Glomerular endothelial cell (primary cell): ENCODE data around the gene YTHDC1. TPM values are rescaled to one million over a fixed set of nuclear protein-coding genes. Genes with fewer than 3 reads are reported as not detected.
A peak's percentile ranks its signal among the peaks of the same experiment; 100 is the strongest.
"Not testable (repeated sequence)": the region's sequence is repeated elsewhere in the genome, so short reads cannot be mapped to it uniquely, and the experiment has no call there.

Experiments
- DNase-seq: peaks from one replicate; pipeline ENCODE4 v3.0.0-alpha.2; 2011; ENCODE audit warnings: low read depth, low spot score; ENCODE audit errors: extremely low read depth
- total RNA-seq: library from RNA; depleted of rRNA; stranded (reverse); fragments of >200 nt; gene quantifications from 2 replicates; pipeline ENCODE4 v1.2.3, GENCODE V29; 2015

The YTHDC1 gene
- total RNA-seq, 1 donor from 2014 or later, result 34.7 TPM

DNA sequence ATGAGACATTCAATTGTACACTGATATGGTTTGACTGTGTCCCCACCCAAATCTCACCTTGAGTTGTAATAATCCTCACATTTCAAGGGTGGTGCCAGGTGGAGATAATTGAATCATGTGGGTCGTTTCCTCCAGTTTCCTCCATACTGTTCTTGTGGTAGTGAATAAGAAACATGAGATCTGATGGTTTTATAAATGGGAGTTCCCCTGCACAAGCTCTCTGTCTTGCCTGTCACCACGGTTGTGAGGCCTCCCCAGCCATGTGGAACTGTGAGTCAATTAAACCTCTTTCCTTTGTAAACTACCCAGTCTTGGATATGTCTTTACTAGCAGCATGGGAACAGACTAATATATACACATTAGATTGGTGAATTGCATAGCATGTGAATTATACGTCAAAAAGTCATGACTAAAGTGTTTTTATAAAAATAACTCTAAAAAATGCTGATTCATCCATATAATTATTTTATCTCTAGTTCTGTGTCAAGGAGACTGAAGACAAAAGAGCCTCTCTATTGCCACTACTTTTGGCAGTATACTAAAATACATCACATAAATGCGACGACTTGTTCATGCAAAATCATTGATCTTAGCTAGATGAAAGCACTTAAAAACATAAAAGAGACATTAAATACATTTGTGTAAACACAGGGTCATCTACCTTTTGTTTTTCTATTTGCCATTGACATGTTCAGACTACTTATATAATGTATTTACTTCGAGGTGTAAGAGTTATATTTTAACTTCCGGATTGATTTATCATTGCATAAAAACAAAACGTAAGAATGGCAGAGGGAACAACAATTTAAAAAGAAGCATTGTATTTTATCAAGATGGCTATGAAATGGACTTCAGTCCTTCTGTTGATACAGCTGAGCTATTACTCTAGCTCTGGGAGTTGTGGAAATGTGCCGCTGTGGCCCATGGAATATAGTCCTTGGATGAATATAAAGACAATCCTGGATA lies 50.1 kb downstream of the YTHDC1 start:
- DNase-seq, result no peak

DNA sequence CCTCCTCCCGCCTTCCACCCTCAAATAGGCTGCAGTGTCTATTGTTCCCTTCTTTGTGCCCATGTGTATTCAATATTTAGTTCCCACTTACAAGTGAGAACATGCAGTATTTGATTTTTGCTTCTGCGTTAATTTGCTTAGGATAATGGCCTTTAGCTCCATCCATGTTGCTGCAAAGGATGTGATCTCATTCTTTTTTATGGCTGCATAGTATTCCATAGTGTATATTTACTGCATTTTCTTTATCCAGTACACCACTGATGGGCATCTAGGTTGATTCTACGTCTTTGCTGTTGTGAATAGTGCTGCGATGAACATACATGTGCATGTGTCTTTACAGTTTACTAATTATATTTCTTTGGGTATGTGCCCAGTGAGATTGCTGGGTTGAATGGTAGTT lies 52.8 kb downstream of the YTHDC1 start:
- DNase-seq, result no peak

DNA sequence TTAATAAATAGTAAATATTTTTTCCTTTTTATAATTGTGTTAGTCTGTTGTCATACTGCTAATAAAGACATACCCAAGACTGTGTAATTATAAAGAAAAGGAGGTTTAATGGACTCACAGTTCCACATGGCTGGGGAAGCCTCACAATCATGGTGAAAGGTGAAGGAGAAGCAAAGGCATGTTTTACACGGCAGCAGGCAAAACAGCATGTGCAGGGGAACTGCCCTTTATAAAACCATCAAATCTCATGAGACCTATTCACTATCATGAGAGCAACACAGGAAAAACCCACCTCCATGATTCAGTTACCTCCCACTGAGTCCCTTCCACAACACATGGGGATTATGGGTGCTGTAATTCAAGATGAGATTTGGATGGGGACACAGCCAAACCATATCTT lies 58.6 kb downstream of the YTHDC1 start:
- no peak for DNase-seq

DNA sequence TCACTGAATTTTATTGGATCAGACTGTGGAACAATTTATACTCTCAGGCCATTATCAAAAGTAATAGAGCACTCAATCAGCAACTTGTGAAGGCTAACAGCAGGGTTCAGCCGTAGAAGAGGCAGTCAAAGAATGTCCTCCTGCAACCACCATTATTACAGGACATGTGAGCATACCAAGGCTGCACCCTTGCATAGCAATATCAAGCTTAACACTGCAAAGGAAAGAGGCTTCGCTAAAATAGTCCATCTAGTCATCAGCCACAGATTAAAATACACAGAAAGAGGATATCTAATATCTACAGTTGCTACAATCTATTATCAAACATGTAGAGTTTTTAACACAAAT lies 61.5 kb downstream of the YTHDC1 start:
- DNase-seq, result no peak

DNA sequence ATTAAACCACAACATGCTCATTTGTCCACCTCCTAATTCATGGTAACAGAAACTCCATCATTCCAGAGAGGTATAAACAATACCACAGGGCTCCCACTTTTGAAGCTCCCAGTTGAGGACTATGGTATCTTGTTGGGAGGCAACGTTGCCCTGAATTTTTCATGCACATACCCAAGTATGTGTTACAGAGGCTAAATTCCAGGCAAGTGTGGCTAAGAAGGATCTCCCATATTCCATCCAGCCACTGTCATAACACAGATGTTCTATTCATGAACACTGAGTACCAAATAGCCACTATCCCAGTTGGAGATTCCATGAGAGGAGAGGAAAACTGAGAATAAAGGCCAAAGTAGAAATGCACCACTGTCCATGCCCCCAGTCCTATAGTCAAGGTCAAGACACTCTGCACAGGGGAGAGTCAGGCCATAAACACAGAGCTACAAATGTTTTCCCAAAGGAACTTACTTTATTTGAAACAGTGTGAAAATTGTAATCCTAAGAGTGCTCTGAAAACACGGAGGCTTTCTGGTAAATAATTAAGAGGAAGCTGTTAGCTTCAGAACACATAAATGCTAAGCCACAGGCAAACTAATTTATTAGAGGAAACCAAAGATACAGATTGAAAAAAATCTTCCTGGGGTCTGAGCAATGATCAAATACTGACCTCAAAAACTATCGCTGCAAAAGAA lies 62.0 kb downstream of the YTHDC1 start:
- no peak for DNase-seq

DNA sequence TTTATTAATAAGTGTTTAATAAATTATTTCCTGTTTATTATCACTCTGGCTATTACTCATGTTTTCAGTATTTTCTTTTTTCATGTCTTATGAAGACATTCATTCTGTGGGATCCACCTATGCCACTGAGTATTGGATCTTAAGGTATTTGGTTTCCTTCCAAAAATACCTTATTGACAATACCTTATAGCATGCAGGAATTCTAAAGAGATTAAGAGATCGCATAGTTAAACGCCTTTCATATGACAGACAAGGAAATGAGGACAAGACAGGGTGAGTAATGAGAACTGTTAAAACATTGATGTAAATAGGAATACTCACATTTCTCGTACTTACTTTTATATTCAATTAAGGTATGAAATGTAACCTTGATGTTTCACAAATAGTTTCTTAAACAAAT lies 66.2 kb downstream of the YTHDC1 start:
- no peak for DNase-seq

DNA sequence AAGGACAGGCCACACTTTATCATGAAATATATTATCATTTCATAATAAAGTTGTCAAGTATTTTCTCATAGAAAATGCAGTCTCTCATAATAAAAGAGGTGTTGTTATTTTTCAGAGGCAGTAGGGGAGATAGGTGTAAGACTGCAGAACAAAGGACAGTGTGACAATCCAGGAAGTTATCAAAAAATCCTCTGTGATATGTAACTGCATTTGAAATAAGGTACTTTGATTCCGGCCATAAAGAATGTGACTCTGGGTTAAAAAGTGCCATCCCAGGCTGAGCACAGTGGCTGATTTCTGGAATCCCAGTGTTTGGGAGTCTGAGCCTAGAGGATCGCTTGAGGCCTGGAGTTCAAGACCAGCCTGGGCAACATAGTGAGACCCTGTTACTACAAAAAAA lies 66.8 kb downstream of the YTHDC1 start:
- DNase-seq, result no peak

DNA sequence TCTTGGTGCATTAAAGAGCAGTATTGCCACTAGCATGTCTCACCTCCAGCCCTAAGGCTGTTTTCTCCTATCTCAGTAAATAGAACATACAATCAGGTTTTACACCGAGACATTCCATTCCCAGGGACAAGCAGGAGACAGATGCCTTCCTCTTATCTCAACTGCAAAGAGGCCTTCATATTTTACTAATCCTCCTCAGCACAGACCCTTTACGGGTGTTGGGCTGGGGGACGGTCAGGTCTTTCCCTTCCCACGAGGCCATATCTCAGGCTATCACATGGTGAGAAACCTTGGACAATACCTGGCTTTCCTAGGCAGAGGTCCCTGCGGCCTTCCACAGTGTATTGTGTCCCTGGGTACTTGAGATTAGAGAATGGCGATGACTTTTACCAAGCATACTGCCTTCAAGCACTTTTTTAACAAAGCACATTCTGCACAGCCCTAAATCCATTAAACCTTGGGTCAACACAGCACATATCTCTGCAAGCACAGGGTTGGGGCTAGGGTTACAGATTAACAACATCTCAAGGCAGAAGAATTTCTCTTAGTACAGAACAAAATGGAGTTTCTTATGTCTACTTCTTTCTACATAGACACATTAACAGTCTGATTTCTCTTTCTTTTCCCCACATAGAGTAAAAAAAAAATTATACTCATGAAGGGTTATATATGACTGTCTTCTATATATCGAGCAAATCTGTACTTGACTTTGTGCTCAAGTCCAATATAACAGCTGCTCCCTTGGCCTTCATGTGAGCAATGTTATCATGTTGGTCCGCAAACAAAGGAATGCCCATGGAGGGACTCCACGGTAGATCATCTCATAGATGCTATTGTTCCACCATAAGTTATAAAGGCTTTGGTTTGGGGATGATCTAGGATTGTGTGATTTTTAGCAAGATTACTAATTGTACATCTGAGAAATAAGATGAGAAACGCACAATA lies 67.8 kb downstream of the YTHDC1 start:
- DNase-seq, result not testable (repeated sequence)

DNA sequence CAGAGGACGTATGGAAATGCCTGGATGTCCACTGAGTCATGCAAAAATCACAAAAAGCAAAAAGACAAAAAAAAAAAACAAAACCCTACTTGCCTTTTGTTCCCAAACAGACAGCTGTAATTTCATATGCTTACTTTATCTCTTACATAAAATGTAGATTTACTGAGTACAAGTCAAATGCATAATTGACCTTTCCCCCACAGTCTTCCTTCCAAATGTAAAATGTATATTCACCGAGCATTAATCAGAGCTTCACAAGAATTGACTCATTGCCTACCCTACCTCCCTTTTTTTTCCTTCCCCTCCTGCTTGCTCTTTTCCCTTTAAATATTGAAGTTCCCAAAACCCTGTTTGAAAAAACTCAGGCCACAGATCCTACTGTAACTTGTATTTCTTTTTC lies 71.9 kb downstream of the YTHDC1 start:
- DNase-seq, result no peak

DNA sequence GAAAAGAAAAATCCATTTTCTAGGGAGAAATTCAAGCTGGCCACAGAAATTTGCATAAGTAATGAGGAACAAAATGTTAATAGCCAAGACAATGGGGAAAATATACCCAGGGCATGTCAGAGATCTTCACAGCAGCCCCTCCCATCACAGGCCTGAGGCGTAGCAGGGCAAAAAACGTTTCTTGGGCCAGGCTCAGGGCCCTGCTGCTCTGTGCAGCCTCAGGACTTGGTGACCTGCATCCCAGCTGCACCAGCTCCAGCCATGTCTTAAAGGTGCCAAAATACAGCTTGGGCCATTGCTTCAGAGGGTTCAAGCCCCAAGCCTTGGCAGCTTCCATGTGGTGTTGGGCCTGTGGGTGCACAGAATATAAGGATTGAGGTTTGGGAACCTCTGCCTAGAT lies 72.3 kb downstream of the YTHDC1 start:
- no peak for DNase-seq

DNA sequence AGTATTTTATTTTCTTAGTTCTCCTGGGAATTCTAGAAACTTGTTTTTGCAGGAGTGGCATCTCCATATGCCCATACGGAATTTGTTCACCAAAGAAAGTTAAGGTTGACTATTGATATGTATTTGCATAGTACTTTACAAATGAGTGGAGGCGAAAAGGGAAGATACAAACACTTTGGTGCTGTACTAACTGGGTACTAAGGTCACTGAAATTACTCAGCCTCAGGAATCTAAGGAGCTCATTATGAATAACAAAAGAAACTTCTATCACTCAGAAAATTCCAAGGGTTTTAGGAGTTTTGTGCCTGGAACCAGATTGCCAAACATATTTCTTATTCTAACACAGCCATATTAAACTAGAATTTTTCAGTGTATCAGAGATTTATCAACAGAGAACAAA lies 77.0 kb downstream of the YTHDC1 start:
- DNase-seq, result no peak

DNA sequence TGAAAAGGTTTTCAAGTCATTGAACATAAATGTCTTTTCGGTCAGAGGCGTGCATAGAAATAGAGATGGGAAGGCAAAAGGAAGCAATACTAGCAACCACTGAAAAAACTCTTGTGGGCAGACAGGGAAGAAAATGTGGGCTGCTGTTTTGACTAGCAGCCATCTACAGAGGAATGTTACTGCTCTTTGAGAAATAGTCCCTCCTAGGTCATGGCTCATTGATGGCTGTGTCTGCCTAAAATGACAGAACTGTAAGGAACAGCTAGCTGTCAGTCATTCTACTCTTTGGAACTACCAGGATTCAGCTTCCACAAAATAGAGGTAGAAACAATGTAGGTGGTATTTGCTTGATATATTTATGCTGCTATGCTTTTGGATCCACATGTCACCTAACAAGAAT lies 77.5 kb downstream of the YTHDC1 start:
- DNase-seq, result no peak

DNA sequence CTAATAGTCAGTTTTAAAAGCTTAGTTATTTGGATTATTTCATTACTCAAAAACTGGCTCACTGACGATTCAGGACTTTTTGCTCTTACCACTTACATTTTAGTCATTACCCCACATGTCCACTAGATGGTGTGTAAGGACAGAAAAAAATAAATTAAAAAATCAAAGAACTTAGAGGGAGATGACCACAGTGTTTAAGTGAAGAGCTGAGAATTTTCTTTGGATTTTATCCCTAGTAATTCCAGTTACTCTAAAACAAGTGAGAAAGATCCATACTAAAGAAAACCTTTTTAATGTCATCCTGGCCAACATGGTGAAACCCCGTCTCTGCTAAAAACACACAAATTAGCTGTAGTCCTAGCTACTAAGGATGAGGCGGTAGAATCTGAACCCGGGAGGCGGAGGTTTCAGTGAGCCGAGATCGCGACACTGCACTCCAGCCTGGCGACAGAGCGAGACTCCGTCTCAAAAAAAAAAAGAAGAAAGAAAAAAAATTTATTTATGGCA lies 78.0 kb downstream of the YTHDC1 start:
- peak; percentile 23 for DNase-seq

DNA sequence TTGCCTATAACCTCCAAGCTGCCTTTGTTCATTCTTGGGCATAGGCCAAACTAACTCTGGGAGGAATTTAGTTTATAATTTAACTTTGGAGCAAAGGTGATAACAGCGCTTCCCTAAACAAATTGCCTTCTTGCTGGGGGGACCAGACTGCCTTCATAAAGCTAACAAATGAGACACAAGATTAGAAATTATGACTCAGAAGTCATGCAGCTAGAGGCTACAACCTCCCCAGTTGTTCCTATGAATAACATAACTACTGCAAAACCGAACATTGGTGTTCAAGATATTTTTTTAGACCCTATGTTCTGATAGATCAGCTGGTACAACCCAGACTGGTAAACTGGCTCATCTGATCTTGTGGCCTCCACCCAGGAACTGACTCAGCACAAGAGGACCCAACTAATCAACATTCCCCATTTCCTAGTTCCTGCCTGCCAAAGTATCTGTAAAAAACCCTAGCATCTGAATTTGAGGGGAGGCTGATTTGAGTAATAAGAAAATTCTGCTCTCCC lies 82.4 kb downstream of the YTHDC1 start:
- DNase-seq, result no peak

DNA sequence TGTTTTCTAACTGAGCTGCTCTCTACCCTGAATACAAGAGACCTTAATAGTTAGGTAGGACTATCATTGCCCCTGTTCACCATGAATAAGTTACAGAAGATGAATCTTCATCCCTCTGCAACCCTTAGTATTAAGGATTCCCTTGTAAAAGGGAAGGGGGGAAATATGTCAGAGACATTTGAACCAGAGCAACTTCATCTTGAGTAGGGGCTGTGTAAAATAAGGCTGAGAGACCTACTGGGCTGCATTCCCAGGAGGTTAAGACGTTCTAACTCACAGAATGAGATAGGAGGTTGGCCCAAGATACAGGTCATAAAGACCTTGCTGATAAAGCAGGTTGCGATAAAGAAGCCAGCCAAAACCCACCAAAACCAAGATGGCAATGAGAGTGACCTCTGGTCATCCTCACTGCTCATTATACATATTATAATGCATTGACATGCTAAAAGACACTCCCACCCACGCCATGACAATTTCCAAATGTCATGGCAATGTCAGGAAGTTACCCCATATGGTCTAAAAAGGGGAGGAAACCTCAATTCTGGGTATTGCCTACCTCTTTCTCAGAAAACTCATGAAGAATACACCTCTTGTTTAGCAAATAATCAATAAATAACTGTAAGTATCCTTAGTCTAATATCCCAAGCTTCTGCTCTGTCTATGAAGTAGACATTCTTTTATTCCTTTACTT lies 84.9 kb downstream of the YTHDC1 start:
- DNase-seq, result no peak

Other genes with a start within 250 kb of the YTHDC1 start
- gene TMPRSS11F, start 220.2 kb downstream of the YTHDC1 start, total RNA-seq, result not detected in 2 replicates
- not detected in 2 replicates for gene TMPRSS11B, start 104.4 kb downstream of the YTHDC1 start, total RNA-seq
- not detected in 2 replicates for gene TMPRSS11E, start 97.4 kb upstream of the YTHDC1 start, total RNA-seq
- gene UGT2B17, start 226.2 kb upstream of the YTHDC1 start, total RNA-seq, result not detected in 2 replicates